HG03571 (cell line): ENCODE data around the gene RSL24D1.

Experiments used
- ATAC-seq: cut with Tn5 transposase; IDR thresholded peaks from one replicate; pipeline ENCODE4 v1.9.1; 2021; ENCODE audit not compliant: unreplicated experiment

RSL24D1 gene

DNA sequence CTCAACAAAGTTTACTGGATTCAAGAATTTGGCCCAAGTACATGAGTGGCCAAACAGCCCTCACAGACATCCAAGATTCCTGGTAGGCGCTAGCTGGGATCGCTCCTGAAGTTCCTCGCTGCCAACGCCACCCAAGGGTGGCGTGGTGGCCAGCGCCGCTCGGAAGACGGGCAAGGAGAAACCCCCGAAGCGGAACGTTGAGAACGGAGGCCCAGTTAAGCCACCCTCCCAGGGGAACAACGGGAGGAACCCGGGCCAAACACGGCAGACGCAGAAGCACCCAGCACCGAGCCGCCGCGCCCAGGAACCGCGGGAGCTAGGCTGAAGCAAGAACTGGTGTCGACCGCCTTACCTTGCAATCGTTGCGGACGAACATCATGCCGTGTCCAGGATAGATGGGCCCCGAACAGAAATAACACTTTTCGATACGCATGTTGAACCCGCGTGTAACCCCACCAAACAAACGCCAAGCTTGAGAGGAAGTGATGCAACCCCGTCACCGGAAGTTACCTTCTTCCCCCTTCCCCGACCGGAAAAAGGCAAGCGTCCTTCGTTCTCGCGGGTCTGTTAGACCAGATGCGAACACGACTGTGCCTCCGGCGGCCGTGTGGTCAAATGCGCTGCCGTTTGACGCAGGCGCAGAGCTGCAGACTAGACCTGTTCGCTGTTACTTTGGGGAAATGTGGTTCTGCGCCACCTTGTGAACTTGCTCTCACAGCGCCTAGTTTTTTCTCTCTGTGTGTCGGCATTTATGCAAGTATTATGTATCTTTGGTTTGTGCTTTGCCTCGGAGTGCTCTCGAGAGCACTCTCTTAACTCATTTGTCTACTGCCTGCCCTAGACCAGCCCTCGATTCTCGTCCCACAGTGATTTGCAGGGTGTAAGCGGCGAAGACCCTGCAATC is at the start of gene RSL24D1:
Gene RSL24D1, minus strand, starts transcription at position 484 of the 904 bp plus-strand sequence. Its CDS starts 51 bp downstream, at position 433.
- ATAC-seq, result peak; percentile 97

GRCh38 chr15:55245059-55245458 is 48.3 kb upstream of the RSL24D1 start:
- ATAC-seq, result no peak

DNA sequence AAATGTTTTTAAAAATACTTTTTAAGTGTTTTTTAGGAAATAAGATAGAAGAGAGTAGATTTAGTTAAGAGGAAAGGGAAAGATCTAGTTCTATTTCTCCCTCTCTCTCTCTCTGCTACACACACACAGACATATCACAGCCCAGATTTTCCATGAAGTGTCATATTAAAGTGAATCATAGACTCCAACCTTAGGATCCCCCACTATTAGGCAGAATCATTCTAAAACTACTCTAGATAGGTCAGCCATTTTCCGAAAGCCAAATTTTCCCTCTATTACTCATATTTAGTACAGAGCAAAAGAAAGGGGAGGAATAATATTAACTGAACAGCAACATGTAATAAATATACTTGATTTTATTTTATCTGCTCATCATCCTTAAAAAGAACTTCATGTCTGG is 45.1 kb upstream of the RSL24D1 start:
- ATAC-seq, result no peak

DNA sequence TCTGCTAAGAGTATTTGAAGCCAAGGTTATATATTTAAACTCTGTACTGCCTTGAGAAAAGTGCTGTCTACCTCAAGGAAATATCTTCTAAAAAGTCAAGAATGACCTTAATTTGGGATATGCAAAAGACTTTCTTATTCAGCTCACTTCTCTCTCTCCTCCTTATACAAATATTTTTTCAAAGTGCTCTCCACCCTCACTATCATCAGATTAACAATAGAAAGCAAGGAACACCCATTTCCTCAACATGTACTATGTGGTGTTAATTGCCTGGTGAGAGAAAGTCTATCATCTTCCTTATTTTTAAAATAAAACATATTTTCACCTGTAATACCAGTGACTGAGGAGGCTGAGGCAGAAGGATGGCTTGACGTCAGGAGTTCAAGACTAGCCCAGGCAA is 44.4 kb upstream of the RSL24D1 start:
- no peak for ATAC-seq

GRCh38 chr15:55240125-55240760 is 43.5 kb upstream of the RSL24D1 start:
- ATAC-seq, result no peak

GRCh38 chr15:55239440-55240124 is 42.8 kb upstream of the RSL24D1 start:
- ATAC-seq, result no peak

DNA sequence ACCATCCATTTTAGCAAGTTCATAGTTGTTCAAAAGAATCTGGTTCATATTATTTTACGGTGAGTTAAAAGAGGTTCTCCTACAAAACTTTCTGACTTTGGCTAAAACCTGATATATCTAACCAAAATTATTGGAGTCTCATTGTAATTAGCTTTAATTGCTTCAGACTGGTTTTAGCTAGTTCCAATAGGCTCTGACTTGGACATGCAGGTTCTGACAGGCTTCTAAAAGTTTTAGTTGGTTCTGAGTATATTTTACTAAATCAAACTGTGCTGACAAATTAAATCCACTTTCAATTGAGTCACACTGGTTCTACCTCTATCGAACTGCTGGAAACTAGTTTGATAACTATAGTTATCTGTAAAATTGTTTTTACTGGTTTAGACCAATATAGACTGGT is 42.1 kb upstream of the RSL24D1 start:
- no peak for ATAC-seq

DNA sequence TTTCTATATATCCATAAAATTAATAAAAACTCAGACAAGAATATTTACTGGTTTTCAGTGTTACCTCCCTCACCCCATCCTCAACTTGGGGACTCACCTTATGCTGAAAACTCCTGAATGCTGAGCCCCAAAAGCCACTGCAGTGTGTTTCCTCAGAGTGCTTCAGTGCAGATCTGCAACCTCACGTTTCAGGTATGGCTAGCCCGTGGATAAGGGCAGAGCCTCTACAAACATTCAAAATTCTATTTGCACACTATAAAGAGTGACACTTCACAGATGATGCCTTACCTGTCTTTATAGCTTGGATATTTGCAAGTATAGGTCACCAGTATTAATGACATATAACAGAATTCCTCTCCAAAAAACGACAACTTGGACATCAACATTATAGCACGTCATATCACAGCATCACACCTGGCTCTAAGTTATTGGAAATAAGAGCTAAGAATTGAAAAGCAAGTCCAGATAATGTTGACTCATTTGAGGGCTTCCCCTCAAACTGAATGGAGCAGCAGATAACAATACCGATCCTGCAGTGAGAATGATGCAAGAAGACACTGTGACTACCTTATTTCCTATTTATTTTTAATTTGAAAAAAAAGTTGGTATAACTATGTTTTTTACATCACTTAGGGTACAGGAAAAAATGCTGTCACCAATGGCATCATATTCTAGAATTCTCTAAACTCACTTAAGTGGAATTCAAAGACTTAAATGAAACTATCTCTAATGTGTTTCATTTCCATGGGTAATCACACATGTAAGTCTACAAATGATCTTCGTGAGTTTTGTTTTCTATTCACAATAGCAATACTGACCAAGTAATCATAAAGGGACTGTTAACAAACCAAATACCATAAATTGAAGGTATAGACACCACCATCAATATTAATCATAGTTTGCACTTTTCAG is 40.7 kb upstream of the RSL24D1 start:
- no peak for ATAC-seq

DNA sequence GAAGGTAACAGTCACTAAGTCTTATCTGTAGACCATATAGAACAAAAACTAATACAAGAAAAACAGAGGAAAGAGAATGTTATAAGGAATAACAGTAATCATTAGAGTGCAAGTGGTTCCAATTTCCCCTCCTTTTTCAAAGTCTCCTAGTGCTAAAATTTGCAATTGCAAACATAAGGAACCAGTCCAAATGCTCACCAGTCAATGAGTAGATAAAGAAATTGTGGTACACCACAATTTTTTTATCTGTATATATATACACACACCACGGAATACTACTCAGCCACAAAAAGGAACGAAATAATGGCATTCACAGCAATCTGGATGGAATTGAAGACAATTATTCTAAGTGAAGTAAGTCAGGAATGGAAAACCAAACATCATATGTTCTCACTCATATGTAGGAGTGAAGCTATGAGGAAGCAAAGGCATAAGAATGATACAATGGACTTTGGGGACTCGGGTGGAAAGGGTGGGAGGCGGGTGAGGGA is 38.9 kb upstream of the RSL24D1 start:
- ATAC-seq, result no peak

DNA sequence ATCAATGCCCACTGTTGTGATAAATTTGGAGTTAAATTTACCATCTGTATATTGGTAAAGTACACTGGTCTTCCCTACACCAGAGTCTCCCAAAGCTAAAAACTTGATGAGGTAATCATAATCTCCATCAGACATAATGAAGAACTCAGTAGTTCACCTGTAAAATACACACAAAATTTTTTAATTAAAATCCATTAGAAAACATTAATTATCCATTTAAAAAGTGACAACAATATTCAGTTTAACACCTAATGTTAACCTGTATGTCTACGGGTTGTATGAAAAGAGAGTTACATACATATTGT is 38.0 kb upstream of the RSL24D1 start:
- no peak for ATAC-seq

DNA sequence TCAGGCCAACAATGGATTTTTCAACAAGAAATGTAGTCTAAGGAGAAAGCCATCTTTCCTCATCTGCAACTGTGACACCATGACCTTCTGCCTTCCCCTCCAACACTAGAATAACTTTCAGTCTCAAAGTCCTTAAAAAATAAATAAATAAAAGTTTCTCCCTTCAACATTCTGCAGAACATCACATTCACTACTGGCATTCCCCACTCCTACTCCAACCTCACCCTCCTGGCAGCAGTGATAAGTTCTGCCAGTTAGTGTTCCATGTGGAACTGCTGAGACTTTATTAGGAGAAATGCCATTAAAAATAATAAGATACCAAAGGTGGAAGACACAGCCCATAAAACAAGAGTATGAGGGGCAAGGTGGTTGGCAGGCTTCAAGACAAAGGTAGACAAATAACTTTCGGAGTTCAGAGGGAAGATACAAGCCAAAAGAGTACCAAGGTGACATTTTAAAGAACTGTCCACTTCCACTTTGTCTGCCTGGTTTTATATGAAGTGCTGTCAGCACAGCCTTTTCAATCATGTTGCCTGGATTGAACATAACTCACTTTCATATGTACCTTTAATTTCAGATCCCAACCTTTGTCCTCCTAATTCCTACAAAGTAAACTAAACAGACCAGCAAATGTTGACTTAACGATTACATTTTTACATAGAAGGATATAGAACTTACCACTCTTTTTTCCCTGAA is 37.5 kb upstream of the RSL24D1 start:
- no peak for ATAC-seq

GRCh38 chr15:55231455-55231854 is 34.7 kb upstream of the RSL24D1 start:
- no peak for ATAC-seq

- ATAC-seq, result no peak
Observed at GRCh38 chr15:55230953-55231352, 34.2 kb upstream of the RSL24D1 start.

GRCh38 chr15:55230051-55230670 is 33.4 kb upstream of the RSL24D1 start:
- ATAC-seq, result no peak

DNA sequence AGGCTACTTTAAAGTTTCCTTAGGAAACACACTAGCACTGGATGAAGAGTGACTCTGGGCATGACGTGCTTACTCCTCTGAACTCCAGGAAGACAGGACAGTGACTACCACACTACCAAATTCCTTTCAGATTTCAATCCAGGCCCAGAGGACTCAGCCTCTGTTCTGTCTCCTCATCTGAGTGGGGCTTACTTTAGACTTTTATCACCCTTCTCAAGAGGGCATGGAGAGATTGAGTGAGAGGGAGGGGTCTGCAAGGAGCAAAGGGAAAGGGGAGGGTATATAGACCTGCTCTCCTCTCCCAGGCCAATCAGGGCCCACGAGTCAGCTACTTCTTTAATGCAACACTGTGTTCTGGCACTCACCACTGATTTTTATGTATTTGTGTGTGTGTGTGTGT is 29.4 kb upstream of the RSL24D1 start:
- ATAC-seq, result no peak

- peak; percentile 42 for ATAC-seq
Observed at GRCh38 chr15:55224892-55225291, 28.2 kb upstream of the RSL24D1 start.

DNA sequence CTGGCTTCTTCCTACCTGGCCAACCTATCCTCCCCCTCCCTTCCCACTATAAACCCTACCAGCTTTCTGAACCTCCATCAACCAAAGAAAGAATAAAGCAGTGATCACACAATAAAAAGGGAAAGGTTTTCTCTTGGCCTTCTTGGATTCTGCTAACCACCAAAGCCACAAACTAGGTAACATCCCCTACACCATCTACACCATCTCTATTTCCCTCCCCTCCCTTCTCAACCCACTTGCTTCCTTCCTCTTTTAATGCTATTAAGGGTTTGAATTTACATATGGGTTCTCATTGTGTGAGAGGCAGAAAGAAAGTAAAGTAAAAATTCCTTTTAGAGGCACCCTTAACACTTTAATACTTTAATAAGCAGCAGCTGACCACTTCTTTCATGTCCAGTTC is 25.8 kb upstream of the RSL24D1 start:
- peak; percentile 73 for ATAC-seq

- no peak for ATAC-seq
Observed at GRCh38 chr15:55221090-55222011, 24.6 kb upstream of the RSL24D1 start.

- no peak for ATAC-seq
Observed at GRCh38 chr15:55220606-55221005, 23.9 kb upstream of the RSL24D1 start.
